Keratinocyte (primary cell): ENCODE results near the gene PSMA1. TPM values are rescaled to one million over a fixed set of nuclear protein-coding genes. Genes with fewer than 3 reads are reported as not detected.

Source experiments
- DNase-seq: peaks from one replicate; pipeline ENCODE4 v3.0.0-alpha.2; 2011; ENCODE audit warnings: low read depth, missing footprints, low spot score
- FAIRE-seq: peaks from 2 replicates; lab custom pipeline; 2011; peaks lifted over from hg19 to GRCh38; lab: Jason Lieb, UNC
- H2AFZ ChIP-seq: 2 replicates; pipeline ENCODE4 v1.6.0; 2012; ENCODE audit warnings: low read length, control low read depth, inconsistent platforms; ENCODE audit not compliant: control insufficient read depth
- H3K27ac ChIP-seq: 2 replicates; pipeline ENCODE4 v1.5.1; 2011; ENCODE audit warnings: low read length; ENCODE audit not compliant: control insufficient read depth, insufficient read depth
- H3K27me3 ChIP-seq: 3 replicates; pipeline ENCODE4 v1.6.0; 2011; ENCODE audit warnings: low read length; ENCODE audit not compliant: control insufficient read depth, insufficient read depth; ENCODE audit errors: extremely low read depth
- H3K36me3 ChIP-seq, 2 experiments: 2 replicates in 1 of 2; 3 replicates in 1 of 2; pipeline ENCODE4 v1.5.1; 2011; ENCODE audit warnings: low read length in 2 of 2, mild to moderate bottlenecking in 1 of 2; ENCODE audit not compliant: control insufficient read depth in 2 of 2, insufficient read depth in 2 of 2; ENCODE audit errors: extremely low read depth in 1 of 2
- H3K4me1 ChIP-seq: 3 replicates; pipeline ENCODE4 v1.5.1; 2011; ENCODE audit warnings: low read length; ENCODE audit not compliant: control insufficient read depth, insufficient read depth; ENCODE audit errors: extremely low read depth
- H3K4me2 ChIP-seq: 3 replicates; pipeline ENCODE4 v1.6.0; 2011; ENCODE audit warnings: low read depth, low read length; ENCODE audit not compliant: control insufficient read depth, insufficient read depth; ENCODE audit errors: extremely low read depth
- H3K4me3 ChIP-seq, 3 experiments: fragments of 200-600 bp in 1 of 3; sonication (generic) in 1 of 3; 2 replicates in 2 of 3; 3 replicates in 1 of 3; pipeline ENCODE4 v1.5.1; 2011 to 2016; ENCODE audit warnings: low read length in 3 of 3, mild to moderate bottlenecking in 3 of 3, control low read depth in 2 of 3, inconsistent platforms in 1 of 3, low read depth in 1 of 3, mixed read lengths in 1 of 3, mixed run types in 1 of 3, moderate library complexity in 1 of 3; ENCODE audit not compliant: control insufficient read depth in 2 of 3, insufficient read depth in 2 of 3; ENCODE audit errors: extremely low read depth in 1 of 3
- H3K79me2 ChIP-seq: 2 replicates; pipeline ENCODE4 v1.6.0; 2012; ENCODE audit warnings: low read length; ENCODE audit not compliant: control insufficient read depth, insufficient read depth
- H3K9ac ChIP-seq: 3 replicates; pipeline ENCODE4 v1.6.0; 2011; ENCODE audit warnings: low read length; ENCODE audit not compliant: control insufficient read depth, insufficient read depth; ENCODE audit errors: extremely low read depth
- H3K9me1 ChIP-seq: 3 replicates; pipeline ENCODE4 v1.6.0; 2011; ENCODE audit warnings: low read length; ENCODE audit not compliant: control insufficient read depth, insufficient read depth; ENCODE audit errors: extremely low read depth
- H3K9me3 ChIP-seq: 2 replicates; pipeline ENCODE4 v1.5.1; 2012; ENCODE audit warnings: low read depth, low read length; ENCODE audit not compliant: control insufficient read depth
- H4K20me1 ChIP-seq: 3 replicates; pipeline ENCODE4 v1.6.0; 2011; ENCODE audit warnings: low read length; ENCODE audit not compliant: control insufficient read depth, insufficient read depth; ENCODE audit errors: extremely low read depth
- CTCF ChIP-seq, 3 experiments: IDR thresholded peaks in 1 of 3; conservative IDR thresholded peaks in 1 of 3; optimal IDR thresholded peaks in 1 of 3; 2 replicates in 2 of 3; 3 replicates in 1 of 3; pipeline versions ENCODE3 to v1.5.1; 2011; ENCODE audit warnings: low read length in 3 of 3, mild to moderate bottlenecking in 3 of 3, moderate library complexity in 2 of 3, control low read depth in 1 of 3, inconsistent platforms in 1 of 3; ENCODE audit not compliant: insufficient read depth in 2 of 3; ENCODE audit errors: extremely low read depth in 1 of 3
- EZH2 ChIP-seq: IDR thresholded peaks from one replicate; pipeline ENCODE4 v1.6.1; 2012; ENCODE audit warnings: inconsistent platforms, mild to moderate bottlenecking, low read length, moderate library complexity
- dilution Hi-C: fragments of 300-500 bp; cut with MboI; formaldehyde crosslinking; loops from one replicate; pipeline ENCODE4 v1.7.0; 2020; ENCODE audit warnings: low sequenced_read_pairs; ENCODE audit not compliant: extremely low pct_ligation_motif_present
- polyA plus RNA-seq, 5 experiments: library from polyadenylated mRNA; depleted of rRNA in 3 of 5; stranded (reverse) in 3 of 5; stranded (forward) in 1 of 5; unstranded in 1 of 5; fragments of >200 nt; gene quantifications; 1 replicate in 1 of 5; 2 replicates in 3 of 5; 3 replicates in 1 of 5; pipeline versions ENCODE4 v1.2.1 to v1.2.3, GENCODE V29; 2011 to 2012; ENCODE audit warnings: missing spikeins in 2 of 5, low read depth in 1 of 5, low replicate concordance in 1 of 5

Gene PSMA1
- polyA plus RNA-seq, 1 donor (not counting 4 experiments of a cell fraction or from before 2014, with no cell fraction given): 293 TPM

GRCh38 chr11:14547440-14547839 is 27.3 kb upstream of the PSMA1 start:
- Histone ChIP-seq H3K4me1 (no peaks in the 10 kb centered on the region), H3K9ac (no peak overlapping the region), H3K36me3 (no peaks in the 10 kb centered on the region), H4K20me1 (no peaks in the 10 kb centered on the region), H3K4me2 (no peak overlapping the region), H3K79me2 (no peaks in the 10 kb centered on the region), H3K27ac (no peak overlapping the region), H3K9me3 (no peaks in the 10 kb centered on the region), H3K4me3 (no peak overlapping the region), H3K9me1 (no peaks in the 10 kb centered on the region), H3K27me3 (no peaks in the 10 kb centered on the region), H2AFZ (no peak overlapping the region)
- DNase-seq: no peak
- no peak for FAIRE-seq
- TF ChIP-seq CTCF (optimal IDR thresholded peaks at IDR 0.05 in 1 of 3, IDR thresholded peaks at IDR 0.05 in 1 of 3, conservative IDR thresholded peaks at IDR 0.05 in 1 of 3; ENCODE audit: extremely low read depth in 1 of 3, insufficient read depth in 2 of 3, low read length in 3 of 3) (no peak), EZH2 (no peak)
- dilution Hi-C loops: no loop called here

- FAIRE-seq (no peak), DNase-seq (no peak)
- no peak overlapping the region for H3K9ac ChIP-seq
- H3K36me3 ChIP-seq: no peaks in the 10 kb centered on the region
- no peak overlapping the region for H3K27ac ChIP-seq
- no peak overlapping the region for H2AFZ ChIP-seq
- H4K20me1 ChIP-seq: no peaks in the 10 kb centered on the region
- no peaks in the 10 kb centered on the region for H3K9me3 ChIP-seq
- no peaks in the 10 kb centered on the region for H3K79me2 ChIP-seq
- H3K4me2 ChIP-seq: no peak overlapping the region
- no peaks in the 10 kb centered on the region for H3K4me1 ChIP-seq
- dilution Hi-C loops: no loop called here
- no peak overlapping the region for H3K4me3 ChIP-seq
- no peaks in the 10 kb centered on the region for H3K9me1 ChIP-seq
- H3K27me3 ChIP-seq: no peaks in the 10 kb centered on the region
- TF ChIP-seq CTCF (optimal IDR thresholded peaks at IDR 0.05 in 1 of 3, IDR thresholded peaks at IDR 0.05 in 1 of 3, conservative IDR thresholded peaks at IDR 0.05 in 1 of 3; ENCODE audit: extremely low read depth in 1 of 3, insufficient read depth in 2 of 3, low read length in 3 of 3): no peak
- no peak for TF ChIP-seq EZH2
These were observed 26.5 kb upstream of the PSMA1 start for GRCh38 chr11:14546672-14547071.
